Ishikawa (cell line): ENCODE measurements around the gene ASCC1.

Experiments
- EP300 ChIP-seq: IDR thresholded peaks from 2 replicates; pipeline ENCODE4 v1.6.1; 2012; ENCODE audit warnings: borderline replicate concordance
- TF ChIP-seq, protein P1 (sequence below): IDR thresholded peaks from 2 replicates; pipeline ENCODE4 v1.6.1; 2012; ENCODE audit warnings: low read depth, mild to moderate bottlenecking

DNA sequence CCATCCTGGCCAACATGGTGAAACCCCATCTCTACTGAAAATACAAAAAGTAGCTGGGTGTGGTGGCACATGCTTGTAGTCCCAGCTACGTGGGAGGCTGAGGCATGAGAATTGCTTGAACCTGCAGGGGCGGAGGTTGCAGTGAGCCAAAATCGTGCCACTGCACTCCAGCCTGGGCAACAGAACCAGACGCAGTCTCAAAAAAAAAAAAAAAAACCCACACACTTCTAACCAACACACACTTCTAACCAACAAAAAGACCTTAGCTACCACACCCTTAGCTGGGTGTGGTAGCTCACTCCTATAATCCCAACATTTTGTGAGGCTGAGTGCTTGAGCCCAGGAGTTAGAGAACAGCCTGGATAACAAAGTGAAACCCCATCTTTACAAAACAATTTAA lies 93.9 kb downstream of the ASCC1 start:
- no peak for TF ChIP-seq EP300
- TF ChIP-seq, protein P1, sequence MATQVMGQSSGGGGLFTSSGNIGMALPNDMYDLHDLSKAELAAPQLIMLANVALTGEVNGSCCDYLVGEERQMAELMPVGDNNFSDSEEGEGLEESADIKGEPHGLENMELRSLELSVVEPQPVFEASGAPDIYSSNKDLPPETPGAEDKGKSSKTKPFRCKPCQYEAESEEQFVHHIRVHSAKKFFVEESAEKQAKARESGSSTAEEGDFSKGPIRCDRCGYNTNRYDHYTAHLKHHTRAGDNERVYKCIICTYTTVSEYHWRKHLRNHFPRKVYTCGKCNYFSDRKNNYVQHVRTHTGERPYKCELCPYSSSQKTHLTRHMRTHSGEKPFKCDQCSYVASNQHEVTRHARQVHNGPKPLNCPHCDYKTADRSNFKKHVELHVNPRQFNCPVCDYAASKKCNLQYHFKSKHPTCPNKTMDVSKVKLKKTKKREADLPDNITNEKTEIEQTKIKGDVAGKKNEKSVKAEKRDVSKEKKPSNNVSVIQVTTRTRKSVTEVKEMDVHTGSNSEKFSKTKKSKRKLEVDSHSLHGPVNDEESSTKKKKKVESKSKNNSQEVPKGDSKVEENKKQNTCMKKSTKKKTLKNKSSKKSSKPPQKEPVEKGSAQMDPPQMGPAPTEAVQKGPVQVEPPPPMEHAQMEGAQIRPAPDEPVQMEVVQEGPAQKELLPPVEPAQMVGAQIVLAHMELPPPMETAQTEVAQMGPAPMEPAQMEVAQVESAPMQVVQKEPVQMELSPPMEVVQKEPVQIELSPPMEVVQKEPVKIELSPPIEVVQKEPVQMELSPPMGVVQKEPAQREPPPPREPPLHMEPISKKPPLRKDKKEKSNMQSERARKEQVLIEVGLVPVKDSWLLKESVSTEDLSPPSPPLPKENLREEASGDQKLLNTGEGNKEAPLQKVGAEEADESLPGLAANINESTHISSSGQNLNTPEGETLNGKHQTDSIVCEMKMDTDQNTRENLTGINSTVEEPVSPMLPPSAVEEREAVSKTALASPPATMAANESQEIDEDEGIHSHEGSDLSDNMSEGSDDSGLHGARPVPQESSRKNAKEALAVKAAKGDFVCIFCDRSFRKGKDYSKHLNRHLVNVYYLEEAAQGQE, result no peak
